Endothelial cell of umbilical vein (primary cell): ENCODE data around the gene DIP2C. TPM values are rescaled to one million over a fixed set of nuclear protein-coding genes. Genes with fewer than 3 reads are reported as not detected.

Source experiments
- BruUV-seq: library from RNA; stranded (reverse); fragments of 400-500 nt; replicated peaks from 2 replicates; lab custom pipeline; 2021; lab: Mats Ljungman, UMichigan
- CTCF ChIA-PET: fragments of 300-600, 350-600 bp; sonication (Branson Sonifier 250); formaldehyde crosslinking; loops from one replicate; lab custom pipeline; 2021; ENCODE audit warnings: antibody characterized with exemption, inconsistent platforms; lab: Charles Lee
- POLR2A ChIA-PET: fragments of 300-600, 350-600 bp; sonication (Branson Sonifier 250); formaldehyde crosslinking; loops from one replicate; lab custom pipeline; 2021; ENCODE audit warnings: antibody characterized with exemption, inconsistent platforms; lab: Charles Lee
- DNase-seq: peaks from one replicate; pipeline ENCODE4 v3.0.0-alpha.2; 2011; ENCODE audit warnings: low read depth, low spot score
- FAIRE-seq: peaks from 2 replicates; lab custom pipeline; 2011; peaks lifted over from hg19 to GRCh38; lab: Jason Lieb, UNC
- H2AFZ ChIP-seq: 2 replicates; pipeline ENCODE4 v1.6.0; 2012; ENCODE audit warnings: low read depth, low read length, control low read depth, inconsistent platforms
- H3K27ac ChIP-seq: 2 replicates; pipeline ENCODE4 v1.5.1; 2011; ENCODE audit warnings: low read depth, mild to moderate bottlenecking, control low read depth, low read length, moderate library complexity; ENCODE audit not compliant: insufficient read depth
- H3K27me3 ChIP-seq, 2 experiments: 2 replicates each; pipeline versions ENCODE4 v1.6.0 to v1.6.1; 2011; ENCODE audit warnings: low read length in 2 of 2, mixed read lengths in 1 of 2; ENCODE audit not compliant: control insufficient read depth in 2 of 2, insufficient read depth in 2 of 2
- H3K36me3 ChIP-seq, 2 experiments: 2 replicates in 1 of 2; 3 replicates in 1 of 2; pipeline ENCODE4 v1.5.1; 2011; ENCODE audit warnings: low read length in 2 of 2, mild to moderate bottlenecking in 1 of 2, moderate library complexity in 1 of 2; ENCODE audit not compliant: control insufficient read depth in 2 of 2, insufficient read depth in 2 of 2; ENCODE audit errors: extremely low read depth in 1 of 2
- H3K4me1 ChIP-seq: 3 replicates; pipeline ENCODE4 v1.5.1; 2011; ENCODE audit warnings: mild to moderate bottlenecking, low read length; ENCODE audit not compliant: control insufficient read depth, insufficient read depth; ENCODE audit errors: extremely low read depth
- H3K4me2 ChIP-seq: 2 replicates; pipeline ENCODE4 v1.6.1; 2011; ENCODE audit warnings: low read length, control low read depth, mixed read lengths; ENCODE audit not compliant: insufficient read depth
- H3K4me3 ChIP-seq, 3 experiments: fragments of 200-600 bp in 1 of 3; sonication (generic), shearing (Covaris generic) in 1 of 3; replicated peaks in 1 of 3; 2 replicates each; pipeline ENCODE4 v1.5.1; 2011 to 2016; ENCODE audit warnings: control low read depth in 3 of 3, low read length in 3 of 3, mild to moderate bottlenecking in 2 of 3, inconsistent platforms in 1 of 3, low read depth in 1 of 3, moderate library complexity in 1 of 3; ENCODE audit not compliant: insufficient read depth in 1 of 3
- H3K79me2 ChIP-seq: 2 replicates; pipeline ENCODE4 v1.6.0; 2012; ENCODE audit warnings: low read length, inconsistent platforms; ENCODE audit not compliant: control insufficient read depth, insufficient read depth
- H3K9ac ChIP-seq: replicated peaks from 2 replicates; pipeline ENCODE3; 2011; ENCODE audit warnings: low read length, control low read depth; ENCODE audit not compliant: insufficient read depth; ENCODE audit errors: extremely low read depth
- H3K9me1 ChIP-seq: replicated peaks from 3 replicates; pipeline ENCODE4 v1.6.0; 2011; ENCODE audit warnings: mild to moderate bottlenecking, low read length; ENCODE audit not compliant: control insufficient read depth, insufficient read depth; ENCODE audit errors: extremely low read depth
- H3K9me3 ChIP-seq: replicated peaks from 2 replicates; pipeline ENCODE4 v1.5.1; 2012; ENCODE audit warnings: low read length, inconsistent platforms; ENCODE audit not compliant: control insufficient read depth, insufficient read depth
- H4K20me1 ChIP-seq: replicated peaks from 2 replicates; pipeline ENCODE3; 2011; ENCODE audit warnings: mild to moderate bottlenecking, low read length; ENCODE audit not compliant: control insufficient read depth, insufficient read depth; ENCODE audit errors: extremely low read depth
- EZH2 ChIP-seq: IDR thresholded peaks from 2 replicates; pipeline ENCODE4 v1.6.1; 2012; ENCODE audit warnings: borderline replicate concordance, low read depth, mild to moderate bottlenecking, moderate library complexity, low read length, inconsistent platforms; ENCODE audit not compliant: severe bottlenecking
- FOS ChIP-seq: IDR thresholded peaks from 2 replicates; pipeline ENCODE4 v1.6.1; 2011; ENCODE audit warnings: mild to moderate bottlenecking, low read length, moderate library complexity, borderline replicate concordance; ENCODE audit not compliant: insufficient read depth
- GATA2 ChIP-seq: IDR thresholded peaks from 2 replicates; pipeline ENCODE4 v1.7.0; 2011; ENCODE audit warnings: low read depth, mild to moderate bottlenecking, moderate library complexity, mixed read lengths, low read length; ENCODE audit not compliant: insufficient read length, insufficient read depth
- JUN ChIP-seq: IDR thresholded peaks from 2 replicates; pipeline ENCODE4 v1.6.1; 2011; ENCODE audit warnings: borderline replicate concordance, low read depth; ENCODE audit not compliant: insufficient read length, insufficient read depth
- MYC ChIP-seq: IDR thresholded peaks from one replicate; pipeline ENCODE4 v1.6.1; 2011; ENCODE audit warnings: mild to moderate bottlenecking, low read depth, low read length
- POLR2A ChIP-seq: IDR thresholded peaks from 2 replicates; pipeline ENCODE4 v1.6.1; 2012; ENCODE audit warnings: low read depth, mild to moderate bottlenecking, control low read depth, low read length
- POLR2AphosphoS5 ChIP-seq: IDR thresholded peaks from 2 replicates; pipeline ENCODE4 v1.6.1; 2012; ENCODE audit warnings: low read depth, mild to moderate bottlenecking, control low read depth, low read length, moderate library complexity; ENCODE audit not compliant: insufficient read depth
- dilution Hi-C: fragments of 300-500 bp; cut with MboI; formaldehyde crosslinking; loops from one replicate; pipeline ENCODE4 v1.15.0; 2019; ENCODE audit warnings: low sequenced_read_pairs; ENCODE audit not compliant: extremely low pct_ligation_motif_present
- intact Hi-C: fragments of 100-400 bp; cut with micrococcal nuclease; formaldehyde crosslinking; loops from one replicate; pipeline ENCODE4 v1.10.0; 2022
- polyA plus RNA-seq, 4 experiments: library from polyadenylated mRNA; depleted of rRNA in 3 of 4; stranded (reverse) in 3 of 4; unstranded in 1 of 4; fragments of >200 nt; gene quantifications; 2 replicates each; pipeline versions ENCODE4 v1.2.1 to v1.2.3, GENCODE V29; 2011 to 2012; ENCODE audit warnings: missing spikeins in 1 of 4
- total RNA-seq: library from RNA; stranded (reverse); gene quantifications from 2 replicates; pipeline ENCODE4 v1.2.3, GENCODE V29; 2021
- TF ChIP-seq, protein P1 (sequence below): IDR thresholded peaks from 2 replicates; pipeline ENCODE4 v1.6.1; 2011; ENCODE audit not compliant: insufficient read depth, insufficient read length
- TF ChIP-seq, protein P2 (sequence below), 2 donors: IDR thresholded peaks; 1 replicate in 1 of 2; 2 replicates in 1 of 2; pipeline ENCODE4 v1.5.1; 2011; ENCODE audit warnings: low read length in 2 of 2, mild to moderate bottlenecking in 2 of 2, moderate library complexity in 2 of 2, control low read depth in 1 of 2, inconsistent platforms in 1 of 2, low read depth in 1 of 2; ENCODE audit not compliant: insufficient read depth in 1 of 2; ENCODE audit errors: extremely low read depth in 1 of 2

DIP2C gene
- total and polyA plus RNA-seq, 2 donors (not counting 3 experiments of a cell fraction or from before 2014, with no cell fraction given): 3.6 to 10.7 TPM

DNA sequence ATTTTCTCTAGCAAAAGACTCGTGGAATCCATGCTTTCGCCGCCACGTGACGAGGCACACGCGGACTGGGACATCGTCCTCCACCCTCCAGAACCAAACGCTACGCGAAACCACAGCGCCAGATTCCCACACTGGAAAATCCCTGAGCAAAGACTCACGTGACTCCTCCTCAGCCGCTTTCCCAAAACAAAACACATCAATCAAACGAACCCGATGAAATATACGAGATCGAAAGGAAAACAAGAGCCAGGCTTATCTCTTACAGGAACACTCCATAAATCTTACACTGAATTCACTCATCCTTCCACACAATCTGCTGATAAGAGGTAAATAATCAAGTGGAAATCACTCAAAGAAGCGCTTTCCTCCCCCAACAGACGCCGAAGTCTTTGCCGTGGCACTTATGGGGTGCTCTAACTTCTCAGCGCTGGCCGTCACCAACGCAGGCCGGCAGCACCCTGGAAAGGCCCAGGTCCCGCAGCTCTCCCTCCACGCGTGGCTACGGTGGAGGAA is 23.8 kb downstream of the DIP2C start:
- FAIRE-seq (no peak), DNase-seq (no peak)
- no peak overlapping the region for H3K4me3 ChIP-seq
- no peaks in the 10 kb centered on the region for H4K20me1 ChIP-seq
- dilution Hi-C loops (no loop called here), intact Hi-C loops (no loop called here)
- TF ChIP-seq, protein P1, sequence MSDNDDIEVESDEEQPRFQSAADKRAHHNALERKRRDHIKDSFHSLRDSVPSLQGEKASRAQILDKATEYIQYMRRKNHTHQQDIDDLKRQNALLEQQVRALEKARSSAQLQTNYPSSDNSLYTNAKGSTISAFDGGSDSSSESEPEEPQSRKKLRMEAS: no peak
- TF ChIP-seq EZH2 (no peak), FOS (no peak), POLR2AphosphoS5 (no peak), POLR2A (no peak), GATA2 (no peak), MYC (no peak), JUN (no peak)
- TF ChIP-seq, protein P2, sequence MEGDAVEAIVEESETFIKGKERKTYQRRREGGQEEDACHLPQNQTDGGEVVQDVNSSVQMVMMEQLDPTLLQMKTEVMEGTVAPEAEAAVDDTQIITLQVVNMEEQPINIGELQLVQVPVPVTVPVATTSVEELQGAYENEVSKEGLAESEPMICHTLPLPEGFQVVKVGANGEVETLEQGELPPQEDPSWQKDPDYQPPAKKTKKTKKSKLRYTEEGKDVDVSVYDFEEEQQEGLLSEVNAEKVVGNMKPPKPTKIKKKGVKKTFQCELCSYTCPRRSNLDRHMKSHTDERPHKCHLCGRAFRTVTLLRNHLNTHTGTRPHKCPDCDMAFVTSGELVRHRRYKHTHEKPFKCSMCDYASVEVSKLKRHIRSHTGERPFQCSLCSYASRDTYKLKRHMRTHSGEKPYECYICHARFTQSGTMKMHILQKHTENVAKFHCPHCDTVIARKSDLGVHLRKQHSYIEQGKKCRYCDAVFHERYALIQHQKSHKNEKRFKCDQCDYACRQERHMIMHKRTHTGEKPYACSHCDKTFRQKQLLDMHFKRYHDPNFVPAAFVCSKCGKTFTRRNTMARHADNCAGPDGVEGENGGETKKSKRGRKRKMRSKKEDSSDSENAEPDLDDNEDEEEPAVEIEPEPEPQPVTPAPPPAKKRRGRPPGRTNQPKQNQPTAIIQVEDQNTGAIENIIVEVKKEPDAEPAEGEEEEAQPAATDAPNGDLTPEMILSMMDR (IDR thresholded peaks at IDR 0.05; ENCODE audit: extremely low read depth in 1 of 2, insufficient read depth in 1 of 2, low read depth in 1 of 2, low read length in 2 of 2): no peak
- no peaks in the 10 kb centered on the region for H3K9me1 ChIP-seq
- CTCF ChIA-PET: no interaction called here
- no peak overlapping the region for H3K9ac ChIP-seq
- H3K4me2 ChIP-seq: no peak overlapping the region
- no peaks in the 10 kb centered on the region for H3K9me3 ChIP-seq
- no peaks in the 10 kb centered on the region for H3K79me2 ChIP-seq
- POLR2A ChIA-PET: no interaction called here
- H3K36me3 ChIP-seq: no peaks in the 10 kb centered on the region
- H3K27me3 ChIP-seq: no peaks in the 10 kb centered on the region
- H3K27ac ChIP-seq: no peak overlapping the region
- BruUV-seq: no TSS peak
- no peaks in the 10 kb centered on the region for H3K4me1 ChIP-seq
- no peak overlapping the region for H2AFZ ChIP-seq
